Astrocyte (in vitro differentiated cells and primary cell): ENCODE results near the gene UPF2.
"Not testable (repeated sequence)": the region's sequence is repeated elsewhere in the genome, so short reads cannot be mapped to it uniquely, and the experiment has no call there.

Source experiments
- EZH2 ChIP-seq: IDR thresholded peaks from 2 replicates; pipeline ENCODE4 v1.6.1; 2012; ENCODE audit warnings: mild to moderate bottlenecking, low read length, inconsistent platforms; ENCODE audit not compliant: insufficient read depth
- TF ChIP-seq, protein P1 (sequence below): IDR thresholded peaks from 2 replicates; pipeline ENCODE4 v1.5.1; 2011; ENCODE audit warnings: low read depth, mild to moderate bottlenecking, inconsistent platforms, low read length, moderate library complexity; ENCODE audit not compliant: insufficient read depth

DNA sequence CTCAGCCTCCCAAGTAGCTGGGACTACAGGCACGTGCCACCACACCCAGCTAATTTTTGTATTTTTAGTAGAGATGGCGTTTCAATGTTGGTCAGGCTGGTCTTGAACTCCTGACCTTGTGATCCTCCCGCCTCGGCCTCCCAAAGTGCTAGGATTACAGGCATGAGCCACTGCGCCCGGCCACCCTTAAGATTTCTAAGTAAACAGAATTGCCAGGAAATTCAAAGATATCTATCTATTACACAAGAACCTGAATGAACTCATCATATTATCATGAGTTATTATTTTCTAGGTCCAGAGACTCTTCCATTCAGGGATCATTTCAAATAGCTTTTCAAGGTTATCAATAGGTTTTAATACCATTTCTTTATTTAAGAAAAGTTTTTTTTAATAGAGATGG lies 29.2 kb downstream of the UPF2 start:
- not testable (repeated sequence) for TF ChIP-seq EZH2
- TF ChIP-seq, protein P1, sequence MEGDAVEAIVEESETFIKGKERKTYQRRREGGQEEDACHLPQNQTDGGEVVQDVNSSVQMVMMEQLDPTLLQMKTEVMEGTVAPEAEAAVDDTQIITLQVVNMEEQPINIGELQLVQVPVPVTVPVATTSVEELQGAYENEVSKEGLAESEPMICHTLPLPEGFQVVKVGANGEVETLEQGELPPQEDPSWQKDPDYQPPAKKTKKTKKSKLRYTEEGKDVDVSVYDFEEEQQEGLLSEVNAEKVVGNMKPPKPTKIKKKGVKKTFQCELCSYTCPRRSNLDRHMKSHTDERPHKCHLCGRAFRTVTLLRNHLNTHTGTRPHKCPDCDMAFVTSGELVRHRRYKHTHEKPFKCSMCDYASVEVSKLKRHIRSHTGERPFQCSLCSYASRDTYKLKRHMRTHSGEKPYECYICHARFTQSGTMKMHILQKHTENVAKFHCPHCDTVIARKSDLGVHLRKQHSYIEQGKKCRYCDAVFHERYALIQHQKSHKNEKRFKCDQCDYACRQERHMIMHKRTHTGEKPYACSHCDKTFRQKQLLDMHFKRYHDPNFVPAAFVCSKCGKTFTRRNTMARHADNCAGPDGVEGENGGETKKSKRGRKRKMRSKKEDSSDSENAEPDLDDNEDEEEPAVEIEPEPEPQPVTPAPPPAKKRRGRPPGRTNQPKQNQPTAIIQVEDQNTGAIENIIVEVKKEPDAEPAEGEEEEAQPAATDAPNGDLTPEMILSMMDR, result not testable (repeated sequence)
